H1 (cell line): ENCODE measurements around the gene TMEM181. TPM values are rescaled to one million over a fixed set of nuclear protein-coding genes. Genes with fewer than 3 reads are reported as not detected.

Experiments used
- CTBP2 ChIP-seq: IDR thresholded peaks from 2 replicates; pipeline ENCODE4 v1.7.0; 2011; ENCODE audit warnings: borderline replicate concordance, mild to moderate bottlenecking, moderate library complexity, mixed read lengths, low read length; ENCODE audit not compliant: insufficient read depth, insufficient read length
- EP300 ChIP-seq, 2 experiments: IDR thresholded peaks; 1 replicate in 1 of 2; 2 replicates in 1 of 2; pipeline ENCODE4 v1.6.1; 2011 to 2012; ENCODE audit warnings: low read depth in 2 of 2, low read length in 2 of 2, mild to moderate bottlenecking in 2 of 2, borderline replicate concordance in 1 of 2, inconsistent platforms in 1 of 2, moderate library complexity in 1 of 2
- GABPA ChIP-seq: IDR thresholded peaks from 2 replicates; pipeline ENCODE4 v1.6.1; 2011; ENCODE audit warnings: mild to moderate bottlenecking, low read length, moderate library complexity, borderline replicate concordance; ENCODE audit not compliant: insufficient read depth
- MAX ChIP-seq: IDR thresholded peaks from 2 replicates; pipeline ENCODE4 v1.6.1; 2012; ENCODE audit warnings: inconsistent platforms
- SIN3A ChIP-seq, 2 experiments: IDR thresholded peaks in 1 of 2; conservative IDR thresholded peaks in 1 of 2; 2 replicates each; pipeline ENCODE4 v1.6.1; 2011 to 2012; ENCODE audit warnings: low read length in 2 of 2, improper control_type of control experiment in 1 of 2, low read depth in 1 of 2, mild to moderate bottlenecking in 1 of 2
- SUZ12 ChIP-seq: fragments of 200-600 bp; sonication (generic); IDR thresholded peaks from 2 replicates; pipeline ENCODE4 v1.6.1; 2012; ENCODE audit warnings: mild to moderate bottlenecking, inconsistent platforms, low read length, moderate library complexity, mixed read lengths
- polyA plus RNA-seq, 7 experiments: library from polyadenylated mRNA; depleted of rRNA in 3 of 7; stranded (reverse) in 5 of 7; unstranded in 2 of 7; fragments of >200 nt in 5 of 7; fragments of 200-250 nt in 2 of 7; gene quantifications; 1 replicate in 5 of 7; 2 replicates in 1 of 7; 4 replicates in 1 of 7; pipeline versions ENCODE4 v1.2.1 to v1.2.3, GENCODE V29; 2011 to 2013; ENCODE audit warnings: missing spikeins in 2 of 7, mixed read lengths in 2 of 7
- total RNA-seq: library from RNA; stranded (reverse); fragmentation: NEBNext Ultra II Directional; extraction: Animal tissue kit (Norgen Biotek cat#: 25700); gene quantifications from 2 replicates; pipeline ENCODE4 v1.2.1, GENCODE V29; 2021

TMEM181 gene
- total and polyA plus RNA-seq, 2 of the 8 experiments (the other 6 are each of a cell fraction or from before 2014, with no cell fraction given), result 8.6 to 19.0 TPM

GRCh38 chr6:158536084-158536890 lies 23.6 kb upstream of the TMEM181 start (continued):
- peak; percentile 95 to 98; a peak in 3 of 4 replicates for TF ChIP-seq SIN3A (conservative IDR thresholded peaks at IDR 0.05 in 1 of 2, IDR thresholded peaks at IDR 0.05 in 1 of 2; ENCODE audit: low read depth in 1 of 2, low read length in 2 of 2)
- 0 out of 2 replicates have a peak, but pooled peaks have one; percentile 41 for TF ChIP-seq GABPA
- TF ChIP-seq MAX, result peak; percentile 19; the same call in 1 of the 2 replicates
- peak; percentile 26; the same call in 1 of the 2 replicates for TF ChIP-seq SUZ12
- TF ChIP-seq CTBP2, result peak; percentile 89
- no peak for TF ChIP-seq EP300 (IDR thresholded peaks at IDR 0.05; ENCODE audit: borderline replicate concordance in 1 of 2, low read depth in 2 of 2, low read length in 2 of 2)
